GM19238 (cell line): ENCODE results near the gene ZNF473.

Experiments
- DNase-seq: peaks from one replicate; pipeline ENCODE4 v3.0.0; 2011; ENCODE audit warnings: low spot score; ENCODE audit not compliant: insufficient read length

The ZNF473 gene

GRCh38 chr19:50003254-50003788 lies 22.5 kb upstream of the ZNF473 start:
- no peak for DNase-seq

GRCh38 chr19:50003810-50004419 lies 21.9 kb upstream of the ZNF473 start:
- peak; percentile 33 for DNase-seq

DNA sequence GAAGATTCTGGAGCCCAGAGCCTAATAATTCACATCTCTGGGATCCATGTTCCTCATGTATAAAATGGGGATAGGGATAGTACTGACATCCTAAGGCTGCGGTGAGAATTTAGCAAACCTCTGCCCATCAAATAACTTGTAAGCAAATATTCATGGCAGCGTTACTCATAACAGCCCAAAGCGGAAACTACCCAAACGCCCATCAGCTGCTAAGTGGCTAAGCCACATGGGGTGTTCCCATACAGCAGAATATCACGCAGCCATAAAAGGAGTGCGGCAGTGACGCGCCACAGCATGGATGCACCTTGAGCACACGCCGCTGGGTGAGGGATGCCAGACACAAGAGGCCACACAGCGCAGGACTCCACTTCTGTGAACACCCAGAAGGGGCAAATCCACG lies 20.4 kb upstream of the ZNF473 start:
- no peak for DNase-seq

DNA sequence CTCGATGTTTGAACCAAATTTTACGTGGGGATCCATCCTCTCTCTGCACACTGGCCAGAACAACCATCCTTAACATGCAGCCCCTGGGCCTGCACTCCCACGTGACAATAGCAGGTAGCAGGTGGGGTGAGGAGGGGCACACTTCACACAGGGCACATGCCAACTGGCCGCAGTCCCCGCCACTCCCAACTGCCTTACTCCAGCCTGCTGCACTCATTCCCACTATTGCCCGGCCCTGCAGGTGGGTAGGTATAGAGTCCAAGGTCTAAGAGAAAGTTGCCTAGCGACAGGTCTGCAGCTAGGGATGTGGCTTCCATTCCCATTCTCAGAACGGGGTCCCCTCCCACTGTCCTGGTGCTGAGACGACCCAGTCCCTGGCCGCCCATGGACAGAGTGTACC lies 18.6 kb upstream of the ZNF473 start:
- DNase-seq, result no peak

GRCh38 chr19:50007947-50008346 lies 17.9 kb upstream of the ZNF473 start:
- no peak for DNase-seq

- no peak for DNase-seq
These were observed 17.3 kb upstream of the ZNF473 start for GRCh38 chr19:50008532-50008931.

DNA sequence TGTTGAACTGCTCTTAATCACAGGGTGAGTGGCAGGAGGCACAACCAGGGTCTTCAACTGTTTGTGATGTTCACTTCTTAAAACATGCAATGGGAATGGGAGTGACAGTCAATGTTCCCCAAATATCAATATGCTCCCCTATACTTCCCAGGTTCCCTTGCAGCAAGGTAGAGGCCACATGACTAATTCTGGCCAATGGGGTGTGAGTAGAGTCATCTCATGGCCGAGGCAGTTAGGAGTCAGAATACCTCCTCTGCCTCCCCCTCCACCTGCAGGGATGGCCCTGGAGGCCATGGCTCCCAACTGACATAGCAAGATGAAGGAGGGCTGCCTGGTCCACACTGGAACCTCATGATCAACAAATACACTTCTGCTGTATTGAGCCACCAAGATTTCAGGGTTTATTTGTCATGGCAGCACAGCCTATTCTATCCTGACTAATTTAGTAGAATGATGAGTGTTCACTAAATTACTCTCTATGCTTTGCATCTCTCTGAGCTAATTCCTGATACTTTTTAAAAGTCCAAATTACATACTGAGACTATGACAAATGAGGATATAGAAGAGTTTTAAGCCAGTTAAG lies 9.5 kb upstream of the ZNF473 start:
- no peak for DNase-seq

- no peak for DNase-seq
These were observed 5.3 kb upstream of the ZNF473 start for GRCh38 chr19:50020481-50020880.

DNA sequence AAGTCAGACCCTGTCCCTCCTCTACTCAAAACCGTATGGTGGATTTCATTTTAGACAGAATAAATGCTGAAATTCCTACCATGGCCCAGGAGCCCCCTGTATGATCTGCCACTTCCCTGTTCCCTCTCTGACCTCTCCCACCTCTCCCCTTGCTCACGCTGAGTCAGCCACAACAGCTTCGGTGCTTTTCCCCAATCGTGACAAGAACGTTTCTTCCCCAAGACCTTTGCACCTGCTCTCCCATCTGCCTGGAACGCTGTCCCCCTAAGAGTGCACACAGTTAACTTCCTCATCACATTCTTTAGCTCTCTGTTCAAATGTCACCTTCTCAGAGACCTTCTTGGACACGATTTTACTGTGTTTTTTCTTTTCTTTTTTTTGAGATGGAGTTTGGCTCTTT lies 3.0 kb upstream of the ZNF473 start:
- no peak for DNase-seq

GRCh38 chr19:50024719-50025021 lies 1.1 kb upstream of the ZNF473 start:
- DNase-seq, result no peak

- DNase-seq, result peak; percentile 89
These were observed 597 bp upstream of the ZNF473 start, which contains the start of gene VRK3 for GRCh38 chr19:50025022-50025793. TSS of gene VRK3 (minus strand) at chr19:50025372. CDS start at chr19:50016162, 9,210 bp downstream.

DNA sequence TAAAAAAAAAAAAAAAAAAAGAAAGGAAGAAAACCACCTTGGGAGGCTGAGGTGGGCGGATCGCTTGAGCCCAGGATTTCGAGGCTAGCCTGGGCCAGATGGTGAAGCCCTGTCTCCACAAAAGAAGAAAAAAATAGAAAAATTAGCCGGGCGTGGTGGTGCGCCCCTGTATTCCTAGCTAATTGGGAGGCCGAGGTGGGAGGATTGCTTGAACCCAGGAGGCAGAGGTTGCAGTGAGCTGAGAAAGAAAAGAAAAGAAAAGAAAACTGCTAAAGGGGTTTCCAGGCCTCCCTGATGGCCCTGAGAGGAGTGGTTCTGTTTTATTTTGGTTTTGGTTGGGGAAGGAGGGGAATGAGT lies 723 bp downstream of the ZNF473 start:
- DNase-seq, result no peak

- no peak for DNase-seq
These were observed 4.4 kb downstream of the ZNF473 start for GRCh38 chr19:50030225-50030624.

- no peak for DNase-seq
These were observed 5.1 kb downstream of the ZNF473 start for GRCh38 chr19:50030937-50031336.

- DNase-seq, result no peak
These were observed 11.1 kb downstream of the ZNF473 start for GRCh38 chr19:50036908-50037307.

DNA sequence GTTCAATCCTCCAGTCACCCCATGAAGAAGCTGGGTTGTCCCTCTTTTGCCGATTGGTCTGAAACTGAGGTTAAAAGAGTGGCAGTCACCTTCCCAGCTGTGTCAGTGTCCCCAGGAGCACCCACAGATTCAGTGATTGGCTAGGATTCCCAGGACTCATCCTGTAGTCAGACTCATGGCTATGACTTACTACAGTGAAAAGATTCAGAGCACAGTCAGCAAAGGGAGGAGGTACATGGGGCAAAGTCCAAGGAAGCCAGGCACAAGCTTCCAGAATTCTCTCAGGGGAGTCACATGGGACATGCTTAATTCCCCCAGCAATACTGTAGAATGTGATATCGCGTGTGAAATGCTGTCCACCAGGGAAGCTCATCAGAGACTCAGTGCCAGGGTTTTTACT lies 14.2 kb downstream of the ZNF473 start:
- no peak for DNase-seq

DNA sequence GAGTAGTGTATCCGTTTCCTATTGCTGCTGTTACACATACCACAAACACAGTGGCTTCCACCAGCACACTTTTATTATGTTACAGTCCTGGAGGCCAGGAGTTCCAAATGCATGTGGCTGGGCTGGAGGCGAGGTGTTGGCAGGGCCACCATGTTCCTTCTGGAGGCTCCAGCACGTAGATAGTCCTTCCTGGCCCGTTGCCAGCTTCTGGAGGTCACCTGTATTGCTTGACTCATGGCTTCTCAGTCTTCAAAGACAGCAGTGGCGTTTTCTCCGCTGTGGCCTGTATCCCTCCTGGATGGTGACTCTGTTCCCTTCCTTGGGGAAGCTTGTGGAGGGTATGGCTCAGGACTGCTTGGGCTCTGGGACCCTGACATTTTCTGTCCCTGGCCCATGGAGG lies 15.2 kb downstream of the ZNF473 start:
- no peak for DNase-seq

DNA sequence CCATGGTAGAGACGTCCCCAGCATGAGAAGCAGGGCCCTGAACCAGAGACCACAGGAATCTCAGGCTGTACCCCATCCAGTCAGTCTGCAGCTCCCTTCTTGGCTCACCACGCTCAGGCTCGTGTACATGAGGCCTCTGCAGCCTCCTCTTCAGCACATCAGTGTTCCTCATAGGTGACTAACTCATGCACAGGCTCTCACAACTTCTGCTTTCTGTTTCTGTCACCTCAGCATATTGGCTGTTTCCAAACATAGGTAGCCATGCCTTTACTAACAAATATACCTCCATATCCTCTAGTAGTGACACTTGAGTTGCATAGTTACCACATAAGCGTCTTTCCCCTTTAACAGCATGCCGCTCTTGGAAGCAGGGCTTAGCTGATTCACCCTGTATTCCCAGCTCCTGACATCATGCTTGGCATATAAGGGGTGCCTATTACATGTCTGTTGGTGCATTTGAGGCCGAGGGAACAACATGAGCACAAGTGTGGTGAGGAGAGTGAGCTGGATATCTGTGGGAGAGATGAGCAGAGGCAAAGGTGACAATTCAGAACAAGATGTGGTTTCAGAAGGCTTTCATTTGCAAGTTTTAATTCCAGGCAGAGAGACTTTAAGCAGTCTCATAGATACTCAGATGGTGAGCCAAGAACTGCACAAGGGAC lies 16.7 kb downstream of the ZNF473 start:
- no peak for DNase-seq

- no peak for DNase-seq
These were observed 18.2 kb downstream of the ZNF473 start for GRCh38 chr19:50043967-50044366.

- DNase-seq, result no peak
These were observed 19.1 kb downstream of the ZNF473 start for GRCh38 chr19:50044922-50045321.

DNA sequence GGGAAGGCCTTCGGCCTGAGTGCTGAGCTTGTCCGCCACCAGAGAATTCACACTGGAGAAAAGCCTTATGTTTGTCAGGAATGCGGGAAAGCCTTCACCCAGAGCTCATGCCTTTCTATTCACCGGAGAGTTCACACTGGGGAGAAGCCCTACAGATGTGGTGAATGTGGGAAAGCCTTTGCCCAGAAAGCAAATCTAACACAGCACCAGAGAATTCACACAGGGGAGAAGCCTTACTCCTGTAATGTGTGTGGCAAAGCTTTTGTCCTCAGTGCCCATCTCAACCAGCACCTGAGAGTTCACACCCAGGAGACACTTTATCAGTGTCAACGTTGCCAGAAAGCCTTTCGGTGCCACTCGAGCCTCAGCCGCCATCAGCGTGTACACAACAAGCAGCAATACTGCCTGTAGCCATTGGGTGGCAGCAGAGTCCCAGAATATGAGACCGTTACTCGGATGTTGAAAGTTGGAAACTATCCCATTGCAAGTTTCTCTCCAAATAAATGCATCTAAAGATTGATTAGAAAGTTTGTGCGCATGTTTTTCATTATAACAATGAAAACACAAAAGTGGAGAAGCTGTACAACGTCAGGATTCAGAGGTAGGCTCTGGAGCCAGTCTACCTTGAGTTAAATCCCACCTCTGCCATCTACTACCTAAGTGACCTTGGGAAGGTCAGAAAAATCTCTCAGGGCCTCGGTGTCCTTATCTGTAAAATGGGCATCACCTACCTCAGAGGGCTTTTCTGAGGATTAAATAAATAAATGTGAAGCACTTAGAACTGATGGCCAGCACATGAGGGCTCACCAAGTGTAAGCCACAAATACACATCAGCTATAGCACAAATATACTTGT lies 21.1 kb downstream of the ZNF473 start:
- no peak for DNase-seq
